NOMO-1 treated with dmso at 0.1 percent for 144 hours (cell line): ENCODE data around the gene EN1.

ENCODE experiments used
- DNase-seq: peaks from one replicate; lab custom pipeline; 2025; ENCODE audit not compliant: unreplicated experiment; lab: John Stamatoyannopoulos, UW

The EN1 gene

GRCh38 chr2:118794546-118794945 is 52.9 kb downstream of the EN1 start:
- no peak for DNase-seq
